ENCODE measurements around the gene CSF3R.
"Not testable (repeated sequence)": the region's sequence is repeated elsewhere in the genome, so short reads cannot be mapped to it uniquely, and the experiment has no call there.

The CSF3R gene

DNA sequence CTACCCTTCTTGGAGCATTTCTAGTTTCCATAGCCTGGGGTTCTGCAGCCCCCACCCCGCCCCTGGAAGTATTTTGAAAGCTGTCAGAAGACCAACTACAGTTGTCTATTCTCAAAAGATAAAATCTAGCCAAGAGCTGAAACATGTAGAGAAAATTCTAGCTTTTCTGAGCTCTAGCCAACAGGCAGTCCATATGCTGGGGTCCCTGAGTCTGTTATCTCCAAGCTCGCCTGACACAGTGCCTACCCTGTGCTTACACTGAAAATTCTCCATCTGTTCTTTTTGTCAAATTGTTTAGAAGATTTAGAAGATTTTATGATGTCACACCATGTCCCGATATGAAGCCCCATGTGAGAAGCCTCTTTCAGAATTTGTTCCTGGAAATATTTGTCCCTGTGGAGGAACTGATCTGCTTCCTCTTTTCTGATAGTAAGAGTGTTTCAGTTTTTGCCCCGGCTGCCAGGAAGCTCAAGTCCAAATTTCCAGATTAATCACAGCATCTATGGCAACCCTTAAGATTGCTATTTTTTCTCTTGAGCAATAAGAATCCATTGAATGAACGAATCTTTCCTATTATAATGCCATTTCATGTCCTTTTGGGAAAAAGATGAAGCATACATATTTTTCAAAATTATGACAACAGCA is 23.7 kb upstream of the CSF3R start:
- H3K4me3 ChIP-seq (ENCODE audit: low read depth, low read length), result no peak overlapping the region
- TF ChIP-seq, protein P1, sequence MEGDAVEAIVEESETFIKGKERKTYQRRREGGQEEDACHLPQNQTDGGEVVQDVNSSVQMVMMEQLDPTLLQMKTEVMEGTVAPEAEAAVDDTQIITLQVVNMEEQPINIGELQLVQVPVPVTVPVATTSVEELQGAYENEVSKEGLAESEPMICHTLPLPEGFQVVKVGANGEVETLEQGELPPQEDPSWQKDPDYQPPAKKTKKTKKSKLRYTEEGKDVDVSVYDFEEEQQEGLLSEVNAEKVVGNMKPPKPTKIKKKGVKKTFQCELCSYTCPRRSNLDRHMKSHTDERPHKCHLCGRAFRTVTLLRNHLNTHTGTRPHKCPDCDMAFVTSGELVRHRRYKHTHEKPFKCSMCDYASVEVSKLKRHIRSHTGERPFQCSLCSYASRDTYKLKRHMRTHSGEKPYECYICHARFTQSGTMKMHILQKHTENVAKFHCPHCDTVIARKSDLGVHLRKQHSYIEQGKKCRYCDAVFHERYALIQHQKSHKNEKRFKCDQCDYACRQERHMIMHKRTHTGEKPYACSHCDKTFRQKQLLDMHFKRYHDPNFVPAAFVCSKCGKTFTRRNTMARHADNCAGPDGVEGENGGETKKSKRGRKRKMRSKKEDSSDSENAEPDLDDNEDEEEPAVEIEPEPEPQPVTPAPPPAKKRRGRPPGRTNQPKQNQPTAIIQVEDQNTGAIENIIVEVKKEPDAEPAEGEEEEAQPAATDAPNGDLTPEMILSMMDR (IDR thresholded peaks at IDR 0.05; ENCODE audit: low read depth, low read length), result no peak
- in situ Hi-C loops (cut with HindIII; ENCODE audit: low sequenced_read_pairs), result no loop called here
- DNase-seq (ENCODE audit: low read depth, low spot score), result no peak

DNA sequence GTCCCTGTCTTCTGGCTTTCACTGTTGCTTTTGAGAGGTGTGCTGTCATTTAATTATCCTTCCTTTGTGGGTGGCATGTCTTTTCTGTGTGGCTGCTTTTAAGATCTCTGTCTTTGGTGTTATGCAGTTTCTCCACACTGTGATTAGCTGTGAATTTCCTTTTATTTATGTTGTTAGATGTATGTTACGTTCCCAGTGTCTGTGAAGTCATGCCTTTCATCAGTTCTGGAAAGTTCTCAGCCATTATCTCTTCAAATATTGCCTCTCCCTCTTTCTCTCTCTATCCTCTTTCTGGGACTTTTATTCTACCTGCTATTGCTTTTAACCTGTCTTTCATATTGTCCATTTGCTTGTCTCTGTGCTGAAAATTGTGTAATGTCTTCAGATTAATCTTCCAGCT is 21.0 kb upstream of the CSF3R start:
- H3K4me3 ChIP-seq (ENCODE audit: low read depth, low read length), result no peak overlapping the region
- TF ChIP-seq, protein P1 (IDR thresholded peaks at IDR 0.05; ENCODE audit: low read depth, low read length), result no peak
- in situ Hi-C loops (cut with HindIII; ENCODE audit: low sequenced_read_pairs), result no loop called here
- DNase-seq (ENCODE audit: low read depth, low spot score), result no peak

DNA sequence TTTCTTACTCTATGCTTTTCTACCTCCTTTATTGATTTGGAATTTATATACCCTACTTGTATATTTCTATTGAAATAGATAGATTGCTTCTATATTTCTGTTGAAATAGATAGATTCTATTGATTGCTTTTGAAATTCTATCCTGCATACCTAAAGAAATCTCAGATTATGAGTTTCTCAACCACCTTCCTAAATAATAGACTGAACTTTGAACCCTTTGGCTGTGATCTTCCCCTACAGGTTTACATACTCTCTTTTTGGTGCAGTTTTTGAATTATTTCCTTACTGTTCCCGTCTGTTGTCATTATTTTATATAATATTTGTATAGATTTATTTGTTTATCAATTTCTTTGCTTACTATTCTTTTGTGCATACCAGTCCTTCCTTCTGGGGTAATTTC is 20.4 kb upstream of the CSF3R start:
- TF ChIP-seq, protein P1 (IDR thresholded peaks at IDR 0.05; ENCODE audit: low read depth, low read length), result no peak
- DNase-seq (ENCODE audit: low read depth, low spot score), result no peak
- no peak overlapping the region for H3K4me3 ChIP-seq (ENCODE audit: low read depth, low read length)
- in situ Hi-C loops (cut with HindIII; ENCODE audit: low sequenced_read_pairs), result no loop called here

DNA sequence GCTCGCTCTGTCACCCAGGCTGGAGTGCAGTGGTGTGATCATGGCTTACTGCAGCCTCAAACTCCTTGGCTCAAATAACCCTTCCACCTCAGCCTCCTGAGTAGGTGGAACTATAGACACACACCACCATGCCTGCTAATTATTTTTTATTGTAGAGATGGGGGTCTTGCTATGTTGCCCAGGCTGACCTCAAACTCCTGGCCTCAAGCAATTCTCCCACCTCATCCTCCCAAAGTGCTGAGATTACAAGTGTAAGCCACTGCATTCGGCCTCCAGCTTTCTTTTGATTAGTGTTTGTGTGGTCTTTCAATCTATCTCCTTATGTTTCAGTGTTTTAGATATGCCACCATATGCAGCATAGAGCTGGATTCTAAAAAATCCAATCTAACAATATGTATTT is 19.9 kb upstream of the CSF3R start:
- no peak overlapping the region for H3K4me3 ChIP-seq (ENCODE audit: low read depth, low read length)
- TF ChIP-seq, protein P1 (IDR thresholded peaks at IDR 0.05; ENCODE audit: low read depth, low read length), result no peak
- in situ Hi-C loops (cut with HindIII; ENCODE audit: low sequenced_read_pairs), result no loop called here
- DNase-seq (ENCODE audit: low read depth, low spot score), result no peak

DNA sequence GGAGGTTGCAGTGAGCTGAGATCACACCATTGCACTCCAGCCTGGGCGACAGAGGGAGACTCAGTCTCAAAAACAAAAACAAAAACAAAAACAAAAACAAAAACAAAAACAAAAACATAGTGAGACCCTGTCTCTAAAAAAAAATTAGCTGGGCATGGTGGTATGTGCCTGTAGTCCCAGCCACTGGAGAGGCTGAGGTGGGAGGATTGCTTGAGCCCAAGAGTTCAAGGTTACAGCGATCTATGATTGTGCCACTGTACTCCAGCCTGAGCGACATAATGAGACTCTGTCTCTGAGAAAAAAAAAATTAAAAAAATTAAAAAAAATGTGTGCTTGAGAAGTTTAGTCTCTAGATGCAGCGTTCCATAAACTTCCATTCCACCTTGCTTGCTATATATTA is 19.2 kb upstream of the CSF3R start:
- H3K4me3 ChIP-seq (ENCODE audit: low read depth, low read length); DNase-seq (ENCODE audit: low read depth, low spot score); in situ Hi-C loops (cut with HindIII; ENCODE audit: low sequenced_read_pairs): not testable (repeated sequence)

DNA sequence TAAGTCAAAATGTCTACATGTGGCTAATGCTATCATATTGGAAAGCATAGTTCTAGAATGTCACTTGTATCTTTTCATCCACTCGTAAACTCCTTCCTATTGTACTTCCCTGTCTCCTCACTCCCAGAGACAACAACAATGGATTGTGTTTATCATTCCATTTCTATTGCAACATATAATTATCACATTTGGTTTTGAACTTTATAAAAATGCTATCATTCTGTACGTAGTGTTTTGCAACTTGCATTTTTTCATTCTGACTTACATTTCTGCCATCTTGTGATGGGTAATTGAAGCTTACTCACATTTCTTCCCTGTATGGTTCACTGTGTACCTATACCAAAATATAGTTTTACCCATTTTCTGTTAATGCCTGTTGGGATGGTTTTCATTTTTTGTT is 14.5 kb upstream of the CSF3R start:
- TF ChIP-seq, protein P1 (IDR thresholded peaks at IDR 0.05; ENCODE audit: low read depth, low read length), result no peak
- no peak overlapping the region for H3K4me3 ChIP-seq (ENCODE audit: low read depth, low read length)
- in situ Hi-C loops (cut with HindIII; ENCODE audit: low sequenced_read_pairs), result no loop called here
- no peak for DNase-seq (ENCODE audit: low read depth, low spot score)

DNA sequence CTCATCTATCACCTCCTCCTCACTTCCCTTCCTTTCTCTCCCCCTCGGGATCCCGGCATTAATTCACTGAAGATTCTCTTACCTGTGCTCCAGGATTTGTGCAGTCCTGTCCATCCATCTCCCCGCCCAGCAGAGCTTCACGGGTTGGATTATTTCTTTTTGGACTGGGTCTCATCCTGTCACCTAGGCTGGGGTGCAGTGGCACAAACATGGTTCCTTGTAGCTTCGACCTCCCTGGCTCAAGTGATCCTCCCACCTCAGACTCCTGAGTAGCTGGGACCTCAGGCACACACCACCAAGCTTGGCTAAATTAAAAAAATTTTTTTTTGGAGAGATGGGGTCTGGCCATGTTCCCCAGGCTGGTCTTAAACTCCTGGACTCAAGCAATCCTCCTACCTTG is 12.3 kb upstream of the CSF3R start:
- H3K4me3 ChIP-seq (ENCODE audit: low read depth, low read length), result no peak overlapping the region
- in situ Hi-C loops (cut with HindIII; ENCODE audit: low sequenced_read_pairs), result no loop called here
- TF ChIP-seq, protein P1 (IDR thresholded peaks at IDR 0.05; ENCODE audit: low read depth, low read length), result no peak
- no peak for DNase-seq (ENCODE audit: low read depth, low spot score)

All from astrocyte of the spinal cord (primary cell).